Choroid plexus epithelial cell (primary cell): Measurements from ENCODE around the gene NPR3.

Source experiments
- DNase-seq: peaks from one replicate; pipeline ENCODE4 v3.0.0-alpha.2; 2010; ENCODE audit warnings: low read depth
- H3K4me3 ChIP-seq: 2 replicates; pipeline ENCODE4 v1.5.1; 2011; ENCODE audit warnings: low read depth, mild to moderate bottlenecking, control low read depth, low read length, moderate library complexity
- CTCF ChIP-seq: conservative IDR thresholded peaks from 2 replicates; pipeline ENCODE4 v1.5.1; 2011; ENCODE audit warnings: low read depth, mild to moderate bottlenecking, control low read depth, inconsistent platforms, low read length, moderate library complexity

NPR3 gene

GRCh38 chr5:32753765-32754164 is 42.6 kb downstream of the NPR3 start:
- peak; percentile 26 for TF ChIP-seq CTCF
- DNase-seq: peak; percentile 44
- H3K4me3 ChIP-seq: no peak overlapping the region

- H3K4me3 ChIP-seq: no peak overlapping the region
- TF ChIP-seq CTCF: no peak
- no peak for DNase-seq
These were observed 43.2 kb downstream of the NPR3 start for GRCh38 chr5:32754284-32754683.

- TF ChIP-seq CTCF: no peak
- peak overlapping the region; percentile 45 for H3K4me3 ChIP-seq
- DNase-seq: peak; percentile 93
These were observed 49.0 kb downstream of the NPR3 start for GRCh38 chr5:32760091-32760509.

- DNase-seq: no peak
- H3K4me3 ChIP-seq: no peak overlapping the region
- no peak for TF ChIP-seq CTCF
These were observed 54.1 kb downstream of the NPR3 start for GRCh38 chr5:32765266-32765665.

GRCh38 chr5:32767948-32768467 is 56.9 kb downstream of the NPR3 start:
- no peak for TF ChIP-seq CTCF
- H3K4me3 ChIP-seq: no peak overlapping the region
- peak; percentile 92 for DNase-seq

GRCh38 chr5:32769711-32770110 is 58.6 kb downstream of the NPR3 start:
- no peak for TF ChIP-seq CTCF
- no peak overlapping the region for H3K4me3 ChIP-seq
- DNase-seq: no peak

- DNase-seq: no peak
- no peak overlapping the region for H3K4me3 ChIP-seq
- no peak for TF ChIP-seq CTCF
These were observed 59.3 kb downstream of the NPR3 start for GRCh38 chr5:32770444-32770843.
